CD4-positive, alpha-beta T cell treated with Interleukin-17A for 4 hours (primary cell): ENCODE data around the gene FMO5.
"Not testable (repeated sequence)": the region's sequence is repeated elsewhere in the genome, so short reads cannot be mapped to it uniquely, and the experiment has no call there.

ENCODE experiments used
- DNase-seq: peaks from one replicate; pipeline ENCODE4 v3.0.0-alpha.2; 2020; ENCODE audit warnings: mixed read lengths

The FMO5 gene

GRCh38 chr1:147225193-147225730 lies at the start of gene FMO5:
Gene FMO5 (minus strand): TSS chr1:147225339. CDS start chr1:147225029, 310 bp downstream.
- peak; percentile 66 for DNase-seq

GRCh38 chr1:147273409-147274336 lies 48.5 kb upstream of the FMO5 start:
- DNase-seq, result peak; percentile 30

GRCh38 chr1:147272042-147272441 lies 46.9 kb upstream of the FMO5 start:
- no peak for DNase-seq

- DNase-seq, result no peak
Observed at GRCh38 chr1:147270721-147271120, 45.6 kb upstream of the FMO5 start.

GRCh38 chr1:147267711-147268110 lies 42.6 kb upstream of the FMO5 start:
- DNase-seq, result no peak

GRCh38 chr1:147266381-147266780 lies 41.2 kb upstream of the FMO5 start:
- no peak for DNase-seq

GRCh38 chr1:147264158-147264768 lies 39.1 kb upstream of the FMO5 start:
- DNase-seq, result no peak

GRCh38 chr1:147260956-147261355 lies 35.8 kb upstream of the FMO5 start:
- DNase-seq, result no peak

GRCh38 chr1:147252540-147252939 lies 27.4 kb upstream of the FMO5 start:
- no peak for DNase-seq

- no peak for DNase-seq
Observed at GRCh38 chr1:147247656-147248238, 22.6 kb upstream of the FMO5 start.

- peak; percentile 6 for DNase-seq
Observed at GRCh38 chr1:147246910-147247655, 21.9 kb upstream of the FMO5 start.

GRCh38 chr1:147246044-147246690 lies 21.0 kb upstream of the FMO5 start:
- DNase-seq, result no peak

GRCh38 chr1:147245586-147246021 lies 20.5 kb upstream of the FMO5 start:
- no peak for DNase-seq

- no peak for DNase-seq
Observed at GRCh38 chr1:147245129-147245528, 20.0 kb upstream of the FMO5 start.

GRCh38 chr1:147243841-147244240 lies 18.7 kb upstream of the FMO5 start:
- no peak for DNase-seq

- DNase-seq, result peak; percentile 34
Observed at GRCh38 chr1:147243228-147243685, 18.1 kb upstream of the FMO5 start.

GRCh38 chr1:147242449-147243227 lies 17.5 kb upstream of the FMO5 start, which contains the start of gene CHD1L:
Gene CHD1L (plus strand): TSS chr1:147242684. CDS start chr1:147242704, 20 bp downstream.
- DNase-seq, result peak; percentile 96

- no peak for DNase-seq
Observed at GRCh38 chr1:147241934-147242448, 16.9 kb upstream of the FMO5 start.

- DNase-seq, result not testable (repeated sequence)
Observed at GRCh38 chr1:147240131-147240721, 15.1 kb upstream of the FMO5 start.
